ENCODE data around the gene ANGPTL2. TPM values are rescaled to one million over a fixed set of nuclear protein-coding genes. Genes with fewer than 3 reads are reported as not detected.
A peak's percentile ranks its signal among the peaks of the same experiment; 100 is the strongest.

ANGPTL2 gene
- total and polyA plus RNA-seq, 2 of the 4 experiments (the other 2 are of a cell fraction), result 9.5 to 25.1 TPM

DNA sequence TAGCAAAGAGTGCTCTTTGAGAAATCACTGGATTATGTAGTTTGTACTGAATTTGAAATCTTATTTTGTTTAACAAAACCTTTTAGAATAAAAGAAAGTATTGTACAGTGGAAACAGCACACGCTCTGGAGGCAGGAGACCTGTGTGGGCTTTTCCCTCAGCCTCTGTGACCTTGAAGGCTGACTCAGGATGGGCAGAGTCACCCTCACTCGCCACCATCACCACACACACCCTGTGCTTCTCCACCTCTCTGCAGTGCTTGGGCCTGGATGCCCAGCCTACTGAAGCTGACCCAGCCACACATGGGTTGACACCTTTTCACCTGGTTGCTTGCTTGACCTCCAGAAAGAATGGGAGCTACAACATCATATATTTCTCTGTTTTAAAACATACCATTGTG, 19.6 kb downstream of the ANGPTL2 start:
- in situ Hi-C loops (cut with MboI; ENCODE audit: low sequenced_read_pairs), result no loop called here
- POLR2A ChIA-PET (ENCODE audit: unreplicated experiment), result no interaction called here
- no peak for DNase-seq

More for the DNA sequence above, 19.6 kb downstream of the ANGPTL2 start:
- Histone ChIP-seq H3K9me3 (ENCODE audit: control insufficient read depth, insufficient read depth, low read length) (no peaks in the 10 kb centered on the region), H3K4me2 (ENCODE audit: low read depth, low read length) (no peak overlapping the region; the same call in 1 of the 2 replicates), H3K23ac (ENCODE audit: low read depth, low read length) (no peak overlapping the region), H3K4me3 (ENCODE audit: insufficient read depth, low read depth, low read length) (no peak overlapping the region), H2BK20ac (ENCODE audit: low read depth, low read length) (peak overlapping the region; percentile 18; the same call in 1 of the 2 replicates), H2BK15ac (ENCODE audit: low read depth, low read length) (no peak overlapping the region; the same call in 2 of the 3 replicates), H3K9ac (ENCODE audit: low read depth, low read length) (no peak overlapping the region), H4K91ac (ENCODE audit: insufficient read depth, low read depth, low read length) (no peak overlapping the region), H4K8ac (ENCODE audit: low read depth in 2 of 2, low read length in 2 of 2) (no peak overlapping the region; a peak in 1 of 4 replicates), H2AK9ac (replicated peaks; ENCODE audit: low read depth, low read length, poor library complexity) (peak overlapping the region; percentile 19), H3K4ac (ENCODE audit: low read depth, low read length) (peak overlapping the region; percentile 38; the same call in 1 of the 2 replicates), H3K79me1 (ENCODE audit: low read depth in 1 of 2, low read length in 2 of 2) (peaks cover 6 to 18% of the 10 kb centered on the region in 2 experiments; a peak in 2 of 4 replicates), H2BK120ac (ENCODE audit: low read depth, low read length) (no peak overlapping the region), H2BK5ac (ENCODE audit: low read depth, low read length, poor library complexity, severe bottlenecking) (no peak overlapping the region), H3K14ac (replicated peaks; ENCODE audit: low read depth, low read length) (no peak overlapping the region; the same call in 1 of the 2 replicates), H2AK5ac (ENCODE audit: low read depth, low read length) (peak overlapping the region; percentile 87; the same call in 1 of the 2 replicates), H4K20me1 (ENCODE audit: insufficient read depth, low read length) (peaks cover 21% of the 10 kb centered on the region; the same call in 1 of the 2 replicates), H3K56ac (ENCODE audit: extremely low read depth, insufficient read depth, low read length) (no peak overlapping the region), H3K18ac (ENCODE audit: low read depth, low read length) (0 out of 2 replicates have a peak overlapping the region, but pooled peaks have one; percentile 60), H3K36me3 (ENCODE audit: control insufficient read depth, insufficient read depth, low read length) (peaks cover 75% of the 10 kb centered on the region), H3K4me1 (ENCODE audit: control insufficient read depth, insufficient read depth, low read length) (peaks cover 19% of the 10 kb centered on the region), H3K27me3 (ENCODE audit: control insufficient read depth, insufficient read depth, low read length) (no peaks in the 10 kb centered on the region), H3K27ac (ENCODE audit: insufficient read depth, low read length) (peak overlapping the region; percentile 17; the same call in 1 of the 2 replicates), H4K5ac (ENCODE audit: low read depth, low read length) (peak overlapping the region; percentile 51; the same call in 1 of the 2 replicates), H2AFZ (replicated peaks; ENCODE audit: low read length, poor library complexity) (no peak overlapping the region), H3K9me1 (ENCODE audit: insufficient read depth, low read length) (peaks cover 13% of the 10 kb centered on the region)
- TF ChIP-seq RCOR1 (IDR thresholded peaks at IDR 0.05; ENCODE audit: insufficient replicate concordance, low read length) (no peak), NFE2L2 (IDR thresholded peaks at IDR 0.05; ENCODE audit: low read depth, low read length) (no peak), CEBPB (IDR thresholded peaks at IDR 0.05; ENCODE audit: low read depth, low read length) (no peak), BHLHE40 (IDR thresholded peaks at IDR 0.05; ENCODE audit: low read depth, low read length) (no peak), MAFK (IDR thresholded peaks at IDR 0.05; ENCODE audit: low read depth, low read length) (no peak), CHD1 (IDR thresholded peaks at IDR 0.05; ENCODE audit: low read depth, low read length) (no peak), POLR2A (IDR thresholded peaks at IDR 0.05; ENCODE audit: low read depth, low read length) (no peak), MXI1 (IDR thresholded peaks at IDR 0.05; ENCODE audit: borderline replicate concordance, low read depth, low read length) (no peak), MAZ (IDR thresholded peaks at IDR 0.05; ENCODE audit: borderline replicate concordance, low read depth, low read length) (no peak), FOS (IDR thresholded peaks at IDR 0.05; ENCODE audit: low read depth, low read length) (no peak), RAD21 (IDR thresholded peaks at IDR 0.05; ENCODE audit: low read length) (no peak), SMC3 (IDR thresholded peaks at IDR 0.05; ENCODE audit: low read depth, low read length) (no peak), RFX5 (IDR thresholded peaks at IDR 0.05; ENCODE audit: low read depth, low read length) (no peak)
- TF ChIP-seq, protein P1, sequence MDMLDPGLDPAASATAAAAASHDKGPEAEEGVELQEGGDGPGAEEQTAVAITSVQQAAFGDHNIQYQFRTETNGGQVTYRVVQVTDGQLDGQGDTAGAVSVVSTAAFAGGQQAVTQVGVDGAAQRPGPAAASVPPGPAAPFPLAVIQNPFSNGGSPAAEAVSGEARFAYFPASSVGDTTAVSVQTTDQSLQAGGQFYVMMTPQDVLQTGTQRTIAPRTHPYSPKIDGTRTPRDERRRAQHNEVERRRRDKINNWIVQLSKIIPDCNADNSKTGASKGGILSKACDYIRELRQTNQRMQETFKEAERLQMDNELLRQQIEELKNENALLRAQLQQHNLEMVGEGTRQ (IDR thresholded peaks at IDR 0.05; ENCODE audit: low read depth, low read length), result no peak
- TF ChIP-seq, protein P2, sequence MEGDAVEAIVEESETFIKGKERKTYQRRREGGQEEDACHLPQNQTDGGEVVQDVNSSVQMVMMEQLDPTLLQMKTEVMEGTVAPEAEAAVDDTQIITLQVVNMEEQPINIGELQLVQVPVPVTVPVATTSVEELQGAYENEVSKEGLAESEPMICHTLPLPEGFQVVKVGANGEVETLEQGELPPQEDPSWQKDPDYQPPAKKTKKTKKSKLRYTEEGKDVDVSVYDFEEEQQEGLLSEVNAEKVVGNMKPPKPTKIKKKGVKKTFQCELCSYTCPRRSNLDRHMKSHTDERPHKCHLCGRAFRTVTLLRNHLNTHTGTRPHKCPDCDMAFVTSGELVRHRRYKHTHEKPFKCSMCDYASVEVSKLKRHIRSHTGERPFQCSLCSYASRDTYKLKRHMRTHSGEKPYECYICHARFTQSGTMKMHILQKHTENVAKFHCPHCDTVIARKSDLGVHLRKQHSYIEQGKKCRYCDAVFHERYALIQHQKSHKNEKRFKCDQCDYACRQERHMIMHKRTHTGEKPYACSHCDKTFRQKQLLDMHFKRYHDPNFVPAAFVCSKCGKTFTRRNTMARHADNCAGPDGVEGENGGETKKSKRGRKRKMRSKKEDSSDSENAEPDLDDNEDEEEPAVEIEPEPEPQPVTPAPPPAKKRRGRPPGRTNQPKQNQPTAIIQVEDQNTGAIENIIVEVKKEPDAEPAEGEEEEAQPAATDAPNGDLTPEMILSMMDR (conservative IDR thresholded peaks at IDR 0.05; ENCODE audit: low read depth, low read length), result no peak
- TF ChIP-seq, protein P3, sequence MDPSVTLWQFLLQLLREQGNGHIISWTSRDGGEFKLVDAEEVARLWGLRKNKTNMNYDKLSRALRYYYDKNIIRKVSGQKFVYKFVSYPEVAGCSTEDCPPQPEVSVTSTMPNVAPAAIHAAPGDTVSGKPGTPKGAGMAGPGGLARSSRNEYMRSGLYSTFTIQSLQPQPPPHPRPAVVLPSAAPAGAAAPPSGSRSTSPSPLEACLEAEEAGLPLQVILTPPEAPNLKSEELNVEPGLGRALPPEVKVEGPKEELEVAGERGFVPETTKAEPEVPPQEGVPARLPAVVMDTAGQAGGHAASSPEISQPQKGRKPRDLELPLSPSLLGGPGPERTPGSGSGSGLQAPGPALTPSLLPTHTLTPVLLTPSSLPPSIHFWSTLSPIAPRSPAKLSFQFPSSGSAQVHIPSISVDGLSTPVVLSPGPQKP (IDR thresholded peaks at IDR 0.05; ENCODE audit: borderline replicate concordance, low read depth, low read length), result no peak
- WGBS, 2 experiments (ENCODE audit: extremely low coverage in 2 of 2, insufficient read length in 1 of 2), result no CpG with 5 or more reads among the region's 2 CpGs
- dilution Hi-C loops (cut with HindIII; ENCODE audit: low sequenced_read_pairs, unreplicated experiment) (no loop called here), intact Hi-C loops (cut with micrococcal nuclease) (loop anchor here (5.0 kb wide), 2 partner anchors 95 to 135 kb away; no protein-coding TSS in a partner anchor)
- no TSS peak for BruUV-seq (replicated peaks)
- ATAC-seq (ENCODE audit: low read depth), result no peak
- CTCF ChIA-PET, result interaction anchor here (1.0 kb wide), 1 partner anchor 15 kb away, joined by 3 read pairs; no protein-coding TSS in a partner anchor
